ENCODE data around the gene IRF4.
"Not testable (repeated sequence)": the region's sequence is repeated elsewhere in the genome, so short reads cannot be mapped to it uniquely, and the experiment has no call there.

IRF4 gene

DNA sequence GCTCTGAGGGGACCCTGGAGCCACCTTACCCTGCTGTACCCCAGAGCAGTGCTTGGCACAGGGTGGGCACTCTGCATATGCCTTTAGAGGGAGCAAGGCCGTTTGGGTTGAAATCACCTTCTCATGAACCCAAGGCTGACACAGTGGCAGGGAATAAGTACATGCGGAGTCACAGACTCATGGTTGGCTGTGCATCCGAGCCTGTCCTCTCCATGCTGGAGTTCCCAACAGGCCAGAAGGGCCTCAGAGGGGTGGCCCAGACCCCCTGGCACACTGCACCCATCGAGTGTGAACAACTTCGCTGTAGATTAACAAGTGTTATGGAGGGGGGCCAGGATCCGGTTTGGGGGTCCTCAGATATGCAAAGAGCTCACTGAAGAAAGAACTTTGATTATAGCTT, 21.0 kb upstream of the IRF4 start:
- no peak overlapping the region for H2AFZ ChIP-seq (ENCODE audit: low read length)
- no peak overlapping the region for H3K4me3 ChIP-seq (ENCODE audit: low read length, poor library complexity, severe bottlenecking)
- H4K20me1 ChIP-seq (ENCODE audit: insufficient read depth, low read length, poor library complexity, severe bottlenecking): no peaks in the 10 kb centered on the region
- no peaks in the 10 kb centered on the region for H3K27me3 ChIP-seq (ENCODE audit: insufficient read depth, low read length, poor library complexity, severe bottlenecking)
- no peaks in the 10 kb centered on the region for H3K9me2 ChIP-seq (replicated peaks; ENCODE audit: low read depth, low read length)
- no peaks in the 10 kb centered on the region for H3K4me1 ChIP-seq (ENCODE audit: insufficient read depth, low read length, poor library complexity, severe bottlenecking)
- H3K36me3 ChIP-seq (ENCODE audit: insufficient read depth, low read length): no peaks in the 10 kb centered on the region
- H3K9me3 ChIP-seq (ENCODE audit: insufficient read depth, low read depth, low read length): no peaks in the 10 kb centered on the region
- H3K4me2 ChIP-seq (ENCODE audit: low read depth, low read length, poor library complexity, severe bottlenecking): no peak overlapping the region
- no peak for TF ChIP-seq EZH2phosphoT487 (IDR thresholded peaks at IDR 0.05; ENCODE audit: borderline replicate concordance)
- TF ChIP-seq, protein P1, sequence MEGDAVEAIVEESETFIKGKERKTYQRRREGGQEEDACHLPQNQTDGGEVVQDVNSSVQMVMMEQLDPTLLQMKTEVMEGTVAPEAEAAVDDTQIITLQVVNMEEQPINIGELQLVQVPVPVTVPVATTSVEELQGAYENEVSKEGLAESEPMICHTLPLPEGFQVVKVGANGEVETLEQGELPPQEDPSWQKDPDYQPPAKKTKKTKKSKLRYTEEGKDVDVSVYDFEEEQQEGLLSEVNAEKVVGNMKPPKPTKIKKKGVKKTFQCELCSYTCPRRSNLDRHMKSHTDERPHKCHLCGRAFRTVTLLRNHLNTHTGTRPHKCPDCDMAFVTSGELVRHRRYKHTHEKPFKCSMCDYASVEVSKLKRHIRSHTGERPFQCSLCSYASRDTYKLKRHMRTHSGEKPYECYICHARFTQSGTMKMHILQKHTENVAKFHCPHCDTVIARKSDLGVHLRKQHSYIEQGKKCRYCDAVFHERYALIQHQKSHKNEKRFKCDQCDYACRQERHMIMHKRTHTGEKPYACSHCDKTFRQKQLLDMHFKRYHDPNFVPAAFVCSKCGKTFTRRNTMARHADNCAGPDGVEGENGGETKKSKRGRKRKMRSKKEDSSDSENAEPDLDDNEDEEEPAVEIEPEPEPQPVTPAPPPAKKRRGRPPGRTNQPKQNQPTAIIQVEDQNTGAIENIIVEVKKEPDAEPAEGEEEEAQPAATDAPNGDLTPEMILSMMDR (conservative IDR thresholded peaks at IDR 0.05; ENCODE audit: low read length): no peak
- no peak overlapping the region for H3K9ac ChIP-seq (ENCODE audit: low read depth, low read length, poor library complexity, severe bottlenecking)
- H3K79me2 ChIP-seq (ENCODE audit: insufficient read depth, low read length): no peaks in the 10 kb centered on the region
- H3F3A ChIP-seq (ENCODE audit: low read depth): no peaks in the 10 kb centered on the region

DNA sequence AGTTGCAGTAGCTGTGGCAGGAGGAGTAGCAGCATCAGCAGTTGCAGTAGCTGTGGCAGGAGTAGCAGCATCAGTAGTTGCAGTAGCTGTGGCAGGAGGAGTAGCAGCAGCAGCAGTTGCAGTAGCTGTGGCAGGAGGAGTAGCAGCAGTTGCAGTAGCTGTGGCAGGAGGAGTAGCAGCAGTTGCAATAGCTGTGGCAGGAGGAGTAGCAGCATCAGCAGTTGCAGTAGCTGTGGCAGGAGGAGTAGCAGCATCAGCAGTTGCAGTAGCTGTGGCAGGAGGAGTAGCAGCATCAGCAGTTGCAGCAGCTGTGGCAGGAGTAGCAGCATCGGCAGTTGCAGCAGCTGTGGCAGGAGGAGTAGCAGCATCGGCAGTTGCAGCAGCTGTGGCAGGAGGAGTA, 19.7 kb upstream of the IRF4 start:
- not testable (repeated sequence) for H3K9ac ChIP-seq (ENCODE audit: low read depth, low read length, poor library complexity, severe bottlenecking); H4K20me1 ChIP-seq (ENCODE audit: insufficient read depth, low read length, poor library complexity, severe bottlenecking); H3F3A ChIP-seq (ENCODE audit: low read depth); H3K4me2 ChIP-seq (ENCODE audit: low read depth, low read length, poor library complexity, severe bottlenecking); H3K9me3 ChIP-seq (ENCODE audit: insufficient read depth, low read depth, low read length); H3K36me3 ChIP-seq (ENCODE audit: insufficient read depth, low read length); H3K9me2 ChIP-seq (replicated peaks; ENCODE audit: low read depth, low read length); H3K4me1 ChIP-seq (ENCODE audit: insufficient read depth, low read length, poor library complexity, severe bottlenecking); H3K79me2 ChIP-seq (ENCODE audit: insufficient read depth, low read length); H3K27me3 ChIP-seq (ENCODE audit: insufficient read depth, low read length, poor library complexity, severe bottlenecking); H2AFZ ChIP-seq (ENCODE audit: low read length); H3K4me3 ChIP-seq (ENCODE audit: low read length, poor library complexity, severe bottlenecking)

DNA sequence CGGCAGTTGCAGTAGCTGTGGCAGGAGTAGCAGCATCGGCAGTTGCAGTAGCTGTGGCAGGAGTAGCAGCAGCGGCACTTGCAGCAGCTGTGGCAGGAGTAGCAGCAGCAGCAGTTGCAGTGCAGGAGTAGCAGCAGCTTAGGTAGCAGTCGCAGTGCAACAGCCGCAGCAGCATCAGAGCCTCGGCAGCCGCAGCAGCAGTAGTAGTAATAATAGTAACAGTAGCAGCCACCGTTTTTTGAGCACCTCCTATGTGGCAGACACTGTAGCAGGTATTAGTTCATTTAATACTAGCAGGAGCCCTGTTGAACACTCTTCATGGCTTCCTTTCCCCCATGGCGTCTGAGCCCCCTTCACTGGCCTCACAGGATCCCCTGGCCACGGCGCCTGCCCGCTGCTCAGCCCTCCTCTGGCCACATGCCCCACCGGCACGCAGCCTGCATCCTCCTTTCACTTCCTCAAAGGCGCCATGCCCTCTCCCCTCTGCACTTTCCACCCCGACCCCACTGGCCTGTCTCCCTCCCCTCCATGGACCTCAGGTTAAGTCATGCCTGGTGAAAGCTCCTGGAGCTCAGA, 19.1 kb upstream of the IRF4 start:
- Histone ChIP-seq H4K20me1 (ENCODE audit: insufficient read depth, low read length, poor library complexity, severe bottlenecking) (no peaks in the 10 kb centered on the region), H3K79me2 (ENCODE audit: insufficient read depth, low read length) (no peaks in the 10 kb centered on the region), H3F3A (ENCODE audit: low read depth) (no peaks in the 10 kb centered on the region), H3K9me3 (ENCODE audit: insufficient read depth, low read depth, low read length) (no peaks in the 10 kb centered on the region), H2AFZ (ENCODE audit: low read length) (no peak overlapping the region), H3K9me2 (replicated peaks; ENCODE audit: low read depth, low read length) (no peaks in the 10 kb centered on the region), H3K4me3 (ENCODE audit: low read length, poor library complexity, severe bottlenecking) (no peak overlapping the region), H3K27me3 (ENCODE audit: insufficient read depth, low read length, poor library complexity, severe bottlenecking) (no peaks in the 10 kb centered on the region), H3K9ac (ENCODE audit: low read depth, low read length, poor library complexity, severe bottlenecking) (no peak overlapping the region), H3K4me1 (ENCODE audit: insufficient read depth, low read length, poor library complexity, severe bottlenecking) (peaks cover 14% of the 10 kb centered on the region), H3K36me3 (ENCODE audit: insufficient read depth, low read length) (no peaks in the 10 kb centered on the region), H3K4me2 (ENCODE audit: low read depth, low read length, poor library complexity, severe bottlenecking) (no peak overlapping the region)
- TF ChIP-seq EZH2phosphoT487 (IDR thresholded peaks at IDR 0.05; ENCODE audit: borderline replicate concordance): no peak

DNA sequence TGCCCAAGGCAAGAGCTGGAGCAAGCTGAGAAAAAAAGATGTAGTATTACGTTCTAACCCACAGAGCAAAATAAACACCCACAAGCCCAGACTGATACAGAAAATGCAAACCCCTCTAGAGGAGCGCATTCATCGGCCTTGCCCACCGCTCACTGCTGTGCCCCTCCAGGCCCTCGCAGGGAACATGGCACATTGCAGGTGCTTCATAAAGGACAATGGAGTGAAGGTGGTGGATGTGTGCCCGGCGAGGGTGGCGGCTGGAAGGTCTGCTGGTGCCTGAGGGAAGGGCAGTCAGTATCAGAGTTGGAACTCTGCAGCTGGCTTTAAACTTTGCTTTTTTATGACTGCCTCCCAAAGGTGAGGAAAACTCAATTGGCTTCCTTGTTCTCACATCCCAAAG, 18.5 kb upstream of the IRF4 start:
- no peaks in the 10 kb centered on the region for H3K9me2 ChIP-seq (replicated peaks; ENCODE audit: low read depth, low read length)
- no peak overlapping the region for H2AFZ ChIP-seq (ENCODE audit: low read length)
- H3F3A ChIP-seq (ENCODE audit: low read depth): no peaks in the 10 kb centered on the region
- no peak overlapping the region for H3K9ac ChIP-seq (ENCODE audit: low read depth, low read length, poor library complexity, severe bottlenecking)
- H3K79me2 ChIP-seq (ENCODE audit: insufficient read depth, low read length): no peaks in the 10 kb centered on the region
- H3K36me3 ChIP-seq (ENCODE audit: insufficient read depth, low read length): no peaks in the 10 kb centered on the region
- H3K4me1 ChIP-seq (ENCODE audit: insufficient read depth, low read length, poor library complexity, severe bottlenecking): peaks cover 20% of the 10 kb centered on the region
- H4K20me1 ChIP-seq (ENCODE audit: insufficient read depth, low read length, poor library complexity, severe bottlenecking): no peaks in the 10 kb centered on the region
- H3K4me3 ChIP-seq (ENCODE audit: low read length, poor library complexity, severe bottlenecking): no peak overlapping the region
- no peak for TF ChIP-seq EZH2phosphoT487 (IDR thresholded peaks at IDR 0.05; ENCODE audit: borderline replicate concordance)
- TF ChIP-seq, protein P1 (conservative IDR thresholded peaks at IDR 0.05; ENCODE audit: low read length): no peak
- H3K27me3 ChIP-seq (ENCODE audit: insufficient read depth, low read length, poor library complexity, severe bottlenecking): no peaks in the 10 kb centered on the region
- H3K9me3 ChIP-seq (ENCODE audit: insufficient read depth, low read depth, low read length): no peaks in the 10 kb centered on the region
- H3K4me2 ChIP-seq (ENCODE audit: low read depth, low read length, poor library complexity, severe bottlenecking): no peak overlapping the region

Measured in Loucy (cell line).